GM23248 (cell line): ENCODE measurements around the gene HSBP1L1.

ENCODE experiments used
- EZH2 ChIP-seq: fragments of 200-600 bp; sonication (generic); IDR thresholded peaks from 2 replicates; pipeline ENCODE4 v1.6.1; 2018; ENCODE audit warnings: antibody characterized with exemption, mild to moderate bottlenecking; ENCODE audit not compliant: insufficient read depth, poor library complexity, severe bottlenecking
- EZH2phosphoT487 ChIP-seq: fragments of 200-600 bp; sonication (generic); IDR thresholded peaks from 2 replicates; pipeline ENCODE4 v1.6.1; 2018; ENCODE audit warnings: antibody characterized with exemption, moderate library complexity, mild to moderate bottlenecking, low read depth; ENCODE audit not compliant: insufficient read depth

DNA sequence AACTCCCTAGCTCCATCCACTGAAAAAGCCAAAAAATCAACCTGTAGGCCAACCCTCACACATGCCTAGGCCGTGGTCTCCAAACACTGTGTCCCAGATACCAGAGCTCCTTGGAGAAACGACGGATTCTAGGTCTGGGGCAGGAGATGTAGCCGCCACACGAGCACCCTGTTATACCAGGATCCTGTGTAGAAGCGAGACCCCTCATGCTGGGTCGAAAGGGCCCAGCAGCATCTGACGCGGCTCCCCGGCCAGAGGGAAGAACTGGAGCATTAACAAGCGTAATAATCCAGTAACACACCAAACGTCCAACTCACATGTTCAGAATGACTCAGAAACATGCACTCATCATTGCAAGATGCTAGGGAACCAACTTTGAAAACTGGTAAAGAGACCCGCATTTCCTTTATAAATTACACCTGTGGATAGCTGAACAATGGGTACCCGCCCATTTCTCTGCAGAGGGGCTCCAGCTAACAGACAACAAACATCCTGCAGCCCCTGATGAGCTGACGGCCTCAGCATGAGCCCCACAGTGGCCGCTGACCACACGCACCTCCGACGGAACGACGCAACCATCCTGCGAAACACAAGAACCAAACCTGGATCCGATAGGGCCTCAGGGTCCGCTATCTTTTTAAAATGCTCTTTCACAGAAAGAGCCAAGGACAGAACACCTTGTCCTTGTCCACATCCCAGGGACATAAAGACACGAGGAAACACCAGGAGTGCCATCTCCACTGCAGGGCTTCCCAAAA lies 27.2 kb upstream of the HSBP1L1 start:
- TF ChIP-seq EZH2 (no peak), EZH2phosphoT487 (no peak)
